GM08714 (cell line): Measurements from ENCODE around the gene ALK.

ENCODE experiments used
- H3K4me3 ChIP-seq: fragments of 200-500 bp; sonication (Bioruptor generic); 2 replicates; pipeline ENCODE4 v1.5.1; 2014; ENCODE audit warnings: mild to moderate bottlenecking, low read length, inconsistent platforms
- ZNF274 ChIP-seq: IDR thresholded peaks from 2 replicates; pipeline ENCODE4 v1.6.1; 2012; ENCODE audit warnings: mild to moderate bottlenecking, low read depth, low read length

The ALK gene

DNA sequence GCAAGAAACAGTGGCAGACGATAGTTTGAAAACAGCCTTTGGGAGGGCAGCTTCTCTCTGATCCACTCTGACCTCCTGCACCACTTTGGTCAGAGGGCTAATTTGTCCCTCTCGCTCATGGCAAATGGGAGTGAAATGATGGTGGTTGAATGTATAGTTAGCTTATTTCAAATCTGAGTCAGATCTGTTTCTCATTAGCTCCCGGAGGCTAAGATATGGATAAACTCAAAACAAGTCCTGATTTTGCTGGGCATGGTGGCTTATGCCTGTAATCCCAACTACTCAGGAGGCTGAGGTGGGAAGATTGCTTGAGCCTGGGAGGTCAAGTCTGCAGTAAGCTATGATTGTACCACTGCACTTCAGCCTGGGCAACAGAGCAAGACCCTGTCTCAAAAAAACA lies 145.0 kb downstream of the ALK start:
- H3K4me3 ChIP-seq: no peak overlapping the region
- TF ChIP-seq ZNF274: no peak

DNA sequence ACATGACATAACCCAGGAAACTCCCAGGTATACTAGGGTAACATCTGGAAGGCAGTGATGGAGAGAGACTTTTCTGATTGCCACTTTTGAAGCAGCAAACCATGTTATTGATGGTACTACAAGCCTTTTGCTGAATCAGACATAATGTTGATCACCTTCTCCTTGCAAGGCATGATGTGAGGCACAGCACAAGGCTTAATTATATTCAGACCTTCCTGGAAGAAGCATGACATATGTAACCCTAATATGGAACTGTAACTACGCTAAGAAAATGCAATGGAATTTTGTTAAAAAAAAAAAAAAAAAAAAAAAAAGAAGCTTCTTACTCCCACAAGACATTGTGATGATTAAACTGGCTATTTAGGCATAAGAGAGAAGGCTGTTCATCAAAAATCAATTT lies 145.4 kb downstream of the ALK start:
- H3K4me3 ChIP-seq: no peak overlapping the region
- TF ChIP-seq ZNF274: no peak

DNA sequence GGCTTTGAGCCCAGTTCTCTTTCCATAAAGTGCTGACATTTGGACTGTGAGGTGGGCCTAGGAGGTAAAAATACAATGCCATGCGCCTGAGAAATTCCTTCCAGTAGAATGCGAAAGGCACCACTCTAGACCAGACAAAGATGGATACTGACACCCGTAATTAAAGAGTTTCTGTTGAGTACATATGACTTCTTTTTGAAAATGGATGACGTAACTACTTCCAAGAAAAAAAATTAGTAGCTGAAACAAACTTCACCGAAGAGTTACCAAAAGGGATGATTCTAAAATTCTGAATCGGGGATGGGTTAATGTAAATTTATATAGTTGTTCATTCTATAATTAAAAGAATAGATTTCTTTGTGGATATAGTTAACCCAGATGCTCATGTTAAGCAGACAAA lies 146.8 kb downstream of the ALK start:
- no peak for TF ChIP-seq ZNF274
- H3K4me3 ChIP-seq: no peak overlapping the region

DNA sequence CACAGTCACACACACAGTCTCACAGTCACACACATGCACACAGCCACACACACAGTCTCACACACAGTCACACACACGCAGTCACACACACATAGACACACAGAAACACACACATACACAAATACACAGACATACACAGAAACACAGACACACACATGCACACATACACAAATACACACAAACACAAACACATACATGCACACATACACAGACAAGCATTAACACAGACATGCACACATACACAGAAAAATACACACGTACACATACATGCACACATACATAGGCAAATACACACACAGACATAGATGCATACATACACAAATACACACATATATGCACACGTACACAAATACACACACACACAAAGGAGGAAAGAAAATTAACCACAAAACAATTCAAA lies 150.5 kb downstream of the ALK start:
- TF ChIP-seq ZNF274: no peak
- H3K4me3 ChIP-seq: no peak overlapping the region

DNA sequence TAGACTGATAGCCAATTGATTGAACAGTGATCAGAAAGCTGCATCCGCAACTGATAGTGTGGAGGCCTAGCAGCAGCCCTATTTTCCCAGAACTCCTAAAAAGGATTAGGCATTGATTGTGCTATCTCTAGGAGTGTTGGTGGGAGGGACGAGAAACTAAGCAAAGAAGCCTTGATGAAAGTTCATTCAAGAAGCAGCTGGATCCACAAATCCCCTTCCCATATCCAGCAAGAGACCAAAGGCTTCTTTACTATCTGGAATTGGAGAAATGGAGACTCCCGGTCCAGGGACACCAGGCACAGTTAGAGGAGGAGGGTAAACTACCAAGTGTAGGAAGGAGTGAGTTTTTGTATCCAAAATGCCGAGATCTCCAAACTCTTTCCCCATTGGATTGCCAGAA lies 151.5 kb downstream of the ALK start:
- no peak overlapping the region for H3K4me3 ChIP-seq
- no peak for TF ChIP-seq ZNF274

- no peak for TF ChIP-seq ZNF274
- no peak overlapping the region for H3K4me3 ChIP-seq
Observed at GRCh38 chr2:29767606-29768335, 153.6 kb downstream of the ALK start.

DNA sequence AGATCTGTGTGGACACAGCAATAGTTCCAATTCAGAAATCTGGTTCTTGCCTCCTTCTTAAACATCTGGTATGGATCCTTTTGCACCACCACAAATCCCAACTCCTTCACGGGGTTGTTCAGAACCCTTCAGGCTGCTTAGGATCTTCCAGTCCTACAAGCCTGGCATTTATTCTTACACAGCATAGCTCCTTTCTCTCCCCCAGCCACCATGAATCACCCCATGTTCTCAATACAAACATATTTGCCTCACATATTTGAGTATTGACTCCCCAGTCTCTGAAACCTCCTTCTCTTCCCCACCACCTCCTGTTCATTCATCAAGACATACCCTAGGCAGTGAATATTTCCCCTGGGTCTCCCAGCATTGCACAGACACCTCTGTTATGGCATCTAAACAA lies 155.2 kb downstream of the ALK start:
- H3K4me3 ChIP-seq: no peak overlapping the region
- no peak for TF ChIP-seq ZNF274

- no peak for TF ChIP-seq ZNF274
Observed at GRCh38 chr2:29765721-29766120, 155.7 kb downstream of the ALK start.

GRCh38 chr2:29763371-29763770 lies 158.0 kb downstream of the ALK start:
- no peak overlapping the region for H3K4me3 ChIP-seq
- no peak for TF ChIP-seq ZNF274

More at GRCh38 chr2:29765721-29766120, 155.7 kb downstream of the ALK start:
- no peak overlapping the region for H3K4me3 ChIP-seq

DNA sequence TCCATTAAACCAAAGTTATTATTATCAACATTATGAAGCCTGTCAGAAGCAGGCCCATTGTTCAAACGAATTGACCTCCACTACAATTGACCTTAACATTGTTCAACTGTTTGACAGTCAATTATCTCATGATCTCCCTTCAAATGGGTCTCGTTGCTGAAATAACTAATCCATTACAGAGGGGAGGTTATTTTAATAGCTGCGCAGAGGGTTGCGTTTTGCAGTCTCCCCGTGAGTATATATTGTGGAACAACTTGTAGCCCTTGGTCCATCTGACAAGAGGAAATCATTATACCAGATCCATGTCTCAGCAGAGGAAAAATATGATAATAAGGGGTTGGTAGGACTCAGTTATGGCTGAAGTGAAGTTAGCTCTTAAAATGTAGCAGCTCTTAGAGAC lies 159.1 kb downstream of the ALK start:
- no peak for TF ChIP-seq ZNF274
- no peak overlapping the region for H3K4me3 ChIP-seq

GRCh38 chr2:29761278-29761677 lies 160.1 kb downstream of the ALK start:
- no peak for TF ChIP-seq ZNF274
- H3K4me3 ChIP-seq: no peak overlapping the region

DNA sequence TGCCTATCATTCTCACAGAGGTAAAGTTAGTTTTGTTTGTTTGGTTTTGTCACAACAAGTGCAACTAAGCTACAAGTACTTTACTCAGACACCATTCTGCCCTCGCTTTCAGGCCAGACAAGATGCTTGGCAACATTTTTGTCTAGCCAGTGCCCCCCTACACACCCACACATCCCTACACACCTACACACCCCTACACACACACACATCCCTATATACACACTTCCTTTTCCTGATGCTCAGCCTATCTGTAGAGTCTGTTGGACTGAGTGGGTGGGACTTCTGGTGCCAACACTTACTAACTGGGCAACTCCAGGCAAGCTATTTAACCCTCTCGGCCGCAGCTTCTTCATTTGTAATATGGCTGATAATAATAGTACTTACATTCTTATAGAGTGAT lies 161.4 kb downstream of the ALK start:
- no peak for TF ChIP-seq ZNF274
- H3K4me3 ChIP-seq: no peak overlapping the region

- TF ChIP-seq ZNF274: no peak
- H3K4me3 ChIP-seq: no peak overlapping the region
Observed at GRCh38 chr2:29759360-29759759, 162.0 kb downstream of the ALK start.

- no peak for TF ChIP-seq ZNF274
Observed at GRCh38 chr2:29755829-29756228, 165.6 kb downstream of the ALK start.

GRCh38 chr2:29755233-29755632 lies 166.2 kb downstream of the ALK start:
- no peak for TF ChIP-seq ZNF274
- no peak overlapping the region for H3K4me3 ChIP-seq

More at GRCh38 chr2:29755829-29756228, 165.6 kb downstream of the ALK start:
- H3K4me3 ChIP-seq: no peak overlapping the region
